Colon (tissue), 2 donors: ENCODE measurements around the gene VCL.
"Not testable (repeated sequence)": the region's sequence is repeated elsewhere in the genome, so short reads cannot be mapped to it uniquely, and the experiment has no call there.

ENCODE experiments used
- FAIRE-seq: peaks from 2 replicates; lab custom pipeline; 2012; peaks lifted over from hg19 to GRCh38; lab: Jason Lieb, UNC
- donor health status: control.
- donor health status: control.

Gene VCL

DNA sequence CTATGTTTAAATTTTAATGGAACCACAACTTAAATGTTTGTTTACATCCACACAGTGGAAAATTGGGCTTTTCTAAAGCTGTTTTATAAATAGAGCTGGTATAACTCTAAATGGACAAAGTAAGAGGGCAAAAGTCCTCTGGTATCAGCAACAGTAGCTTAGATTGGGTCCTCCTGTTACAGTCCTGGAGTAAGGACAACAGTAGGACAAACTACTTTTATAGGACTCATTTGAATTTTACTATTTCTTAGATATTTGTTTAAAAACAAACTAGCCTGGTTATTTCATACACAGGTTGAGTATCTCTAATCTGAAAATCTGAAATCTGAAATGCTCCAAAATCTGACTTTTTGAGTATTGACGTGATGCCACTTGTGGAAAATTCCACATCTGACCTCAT lies 8.4 kb downstream of the VCL start:
- no peak for FAIRE-seq

DNA sequence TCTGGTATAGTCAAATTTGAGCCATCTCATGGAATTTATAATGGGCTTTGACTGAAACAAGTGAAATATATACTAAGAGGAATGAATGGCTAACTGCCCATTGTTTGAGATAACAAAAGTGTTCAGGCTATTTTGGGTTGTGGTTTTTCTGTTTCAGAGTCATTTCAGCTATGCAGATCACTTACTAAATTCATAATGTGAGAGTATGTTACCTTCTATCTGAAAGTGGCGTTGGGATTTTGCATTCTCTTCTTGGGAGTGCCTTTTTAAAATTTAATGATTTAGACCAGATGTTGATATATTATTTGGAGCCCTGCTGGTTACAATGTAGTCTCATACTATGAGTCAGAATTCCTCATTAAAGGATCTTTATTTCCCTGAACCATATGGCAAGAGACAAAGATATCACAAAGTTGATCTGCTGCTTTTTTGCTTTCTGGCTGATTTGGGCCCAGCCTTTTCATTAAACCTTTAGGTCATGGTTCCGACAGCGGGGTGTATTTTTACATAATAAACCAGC lies 10.4 kb downstream of the VCL start:
- FAIRE-seq = no peak

DNA sequence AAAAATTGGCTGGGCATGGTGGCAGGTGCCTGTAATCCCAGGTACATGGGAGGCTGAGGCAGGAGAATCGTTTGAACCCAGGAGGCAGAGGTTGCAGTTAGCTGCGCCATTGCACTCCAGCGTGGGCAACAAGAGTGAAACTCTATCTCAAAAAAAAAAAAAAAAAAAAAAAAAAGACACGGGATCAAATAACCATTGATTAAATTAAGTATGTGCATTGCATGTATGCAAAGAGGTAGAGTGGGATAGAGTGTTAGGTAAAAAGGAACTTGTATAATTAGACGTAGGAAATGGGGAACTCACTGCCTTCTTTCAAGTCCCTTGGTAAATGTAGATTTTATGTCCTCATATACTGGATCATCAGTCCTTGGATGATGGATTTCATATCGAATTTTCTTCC lies 13.1 kb downstream of the VCL start:
- no peak for FAIRE-seq

DNA sequence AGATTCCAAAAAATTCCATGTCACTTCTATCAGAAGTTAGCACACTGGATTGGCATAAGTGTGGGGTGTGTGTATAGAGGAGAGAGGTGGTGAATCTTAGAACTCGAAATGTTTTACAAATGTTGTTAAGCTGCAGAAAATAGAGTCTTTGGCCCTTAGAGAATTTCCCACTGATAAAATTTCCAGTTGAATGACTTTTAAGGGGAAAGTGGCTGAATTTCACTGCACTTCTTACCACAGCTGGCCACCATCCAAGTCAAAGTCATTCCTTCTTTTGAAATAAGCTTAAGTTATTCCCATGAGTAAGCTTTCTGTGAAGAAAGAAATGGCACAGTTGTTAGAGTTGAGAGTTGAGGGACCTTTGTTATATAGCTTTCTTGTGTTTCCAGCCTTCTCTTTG lies 13.9 kb downstream of the VCL start:
- no peak for FAIRE-seq

DNA sequence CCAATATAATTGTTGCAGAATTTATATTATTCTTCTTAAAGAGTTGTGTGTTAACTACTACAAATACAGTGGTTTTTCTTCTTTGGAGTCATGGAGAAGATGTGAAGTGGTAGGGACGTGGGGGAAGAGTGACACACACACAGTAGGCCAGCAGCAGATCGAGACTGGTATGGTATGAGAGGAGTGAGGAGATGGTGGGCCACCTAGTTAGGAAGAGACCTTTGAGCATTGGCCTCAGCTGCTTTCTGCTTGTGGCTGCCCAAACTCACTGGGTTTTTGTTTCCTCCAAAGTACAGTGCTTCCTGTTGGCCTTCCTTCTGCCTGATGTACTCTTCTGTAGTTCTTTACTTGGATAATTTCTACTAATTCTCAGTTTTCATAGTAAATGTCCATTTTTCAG lies 14.6 kb downstream of the VCL start:
- FAIRE-seq = no peak

DNA sequence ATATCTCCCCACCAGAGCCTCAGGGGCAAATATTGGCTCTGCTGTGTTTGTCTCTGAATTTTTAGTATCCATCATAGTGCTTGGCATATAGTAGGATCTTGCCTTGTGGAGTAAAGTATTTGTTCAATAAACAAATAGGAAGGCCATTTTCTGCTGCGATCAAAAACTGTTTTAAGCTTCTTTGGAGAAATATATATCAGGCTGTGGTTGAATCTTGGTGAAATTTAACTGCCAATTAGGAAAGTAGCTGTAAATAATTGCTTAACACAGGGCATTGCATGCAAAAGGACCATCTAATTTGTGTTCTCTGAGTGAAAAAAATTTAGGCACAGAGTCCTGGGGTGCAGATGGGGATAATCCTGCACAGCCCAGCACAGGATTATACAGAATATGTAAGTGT lies 15.1 kb downstream of the VCL start:
- FAIRE-seq = no peak

DNA sequence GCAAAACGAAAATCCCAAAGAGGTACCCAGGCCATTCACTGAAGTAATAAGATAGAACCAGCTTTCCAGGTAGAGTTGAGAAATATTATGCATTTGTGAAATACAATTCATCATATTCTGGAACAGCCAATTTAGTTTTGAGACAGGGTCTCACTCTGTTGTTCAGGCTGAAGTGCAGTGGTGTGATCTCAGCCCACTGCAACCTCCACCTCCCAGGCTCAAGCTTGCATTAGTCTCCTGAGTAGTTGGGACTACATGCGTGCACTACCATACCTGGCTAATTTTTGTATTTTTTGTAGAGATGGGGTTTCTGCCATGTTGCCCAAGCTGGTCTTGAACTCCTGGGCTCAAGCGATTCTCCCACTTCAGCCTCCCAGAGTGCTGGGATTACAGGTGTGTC lies 16.7 kb downstream of the VCL start:
- not testable (repeated sequence) for FAIRE-seq

DNA sequence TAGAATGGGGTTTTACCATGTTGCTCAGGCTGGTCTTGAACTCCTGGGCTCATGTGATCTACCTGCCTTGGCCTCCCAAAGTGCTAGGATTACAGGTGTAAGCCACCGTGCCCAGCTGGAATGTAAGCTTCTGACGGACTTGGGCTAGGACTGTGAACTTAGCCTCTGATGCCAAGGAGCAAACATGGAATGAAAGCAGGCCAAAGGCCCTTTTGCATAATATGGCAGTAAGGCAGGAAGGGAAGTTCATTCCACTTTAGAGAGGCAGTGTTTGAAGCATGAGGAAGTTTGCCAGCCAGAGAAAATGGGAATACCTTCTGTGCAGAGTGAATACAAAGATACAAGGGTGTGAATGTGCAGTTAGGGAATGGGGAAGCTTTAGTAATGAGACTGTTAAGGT lies 20.3 kb downstream of the VCL start:
- no peak for FAIRE-seq

DNA sequence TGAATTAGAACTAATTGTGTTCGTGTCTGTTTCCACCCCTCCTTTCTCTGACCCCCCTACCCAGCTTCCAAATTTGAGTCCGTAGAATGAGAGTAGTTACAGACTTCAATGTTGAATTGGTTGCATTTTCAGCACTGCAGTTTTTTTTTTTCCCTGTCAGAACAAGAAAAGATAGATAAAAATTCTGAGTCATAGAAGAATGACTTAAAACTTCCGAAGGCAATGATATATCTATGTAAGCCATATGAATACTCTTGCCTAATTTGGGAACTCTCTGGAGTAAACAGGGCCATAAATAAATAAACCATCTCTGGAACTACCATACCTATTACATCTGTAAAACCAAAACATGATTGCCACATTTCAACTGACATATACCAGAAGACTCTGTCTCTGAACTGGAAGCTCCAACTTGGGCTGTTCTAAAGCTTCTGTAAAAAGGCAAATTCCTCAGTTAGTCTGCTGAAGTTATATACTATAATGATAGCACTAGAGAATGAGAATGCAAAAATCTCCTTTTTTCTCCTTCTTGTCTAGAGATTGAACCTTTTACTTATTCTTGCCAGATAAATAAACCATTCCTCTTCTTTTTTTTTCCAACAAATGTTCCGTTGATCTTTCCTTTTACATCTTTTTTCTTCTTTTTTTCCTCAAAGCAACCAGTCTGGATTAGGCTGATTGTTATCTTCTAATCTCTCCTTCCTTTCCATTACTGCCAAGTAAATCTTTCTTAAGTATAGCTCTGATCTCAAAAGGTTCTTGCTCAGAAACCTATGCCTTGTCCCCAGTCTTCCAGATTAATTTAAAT lies 23.5 kb downstream of the VCL start:
- no peak for FAIRE-seq

DNA sequence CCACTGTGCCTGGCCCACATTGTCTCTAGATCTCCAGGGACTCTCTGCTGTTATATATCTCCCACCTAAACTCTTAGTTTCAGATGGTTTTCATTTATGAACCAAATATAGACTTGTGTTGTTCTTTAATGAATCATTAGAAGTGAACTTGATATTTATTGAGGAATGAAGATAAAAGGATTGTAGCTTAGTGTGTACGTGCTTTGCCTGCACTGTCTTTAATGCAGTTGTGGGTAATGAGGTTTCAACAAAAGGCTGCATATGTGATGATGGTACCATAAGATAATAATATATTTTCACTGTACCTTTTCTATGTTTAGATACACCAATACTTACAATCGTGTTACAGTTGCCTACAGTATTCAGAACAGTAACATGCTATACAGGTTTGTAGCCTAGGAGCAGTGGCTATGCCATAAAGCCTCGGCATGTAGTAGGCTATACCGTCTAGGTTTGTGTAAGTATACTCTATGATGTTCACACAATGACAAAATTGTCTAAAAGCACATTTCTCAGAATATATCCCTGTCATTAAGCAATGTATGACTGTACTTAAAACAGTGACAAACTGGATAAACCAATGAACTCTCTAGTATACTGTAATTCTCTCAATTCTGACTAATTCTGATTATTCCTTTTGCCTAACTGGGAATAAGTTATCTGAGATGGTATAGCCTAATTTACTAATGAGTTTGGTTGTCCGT lies 25.2 kb downstream of the VCL start:
- FAIRE-seq = no peak

DNA sequence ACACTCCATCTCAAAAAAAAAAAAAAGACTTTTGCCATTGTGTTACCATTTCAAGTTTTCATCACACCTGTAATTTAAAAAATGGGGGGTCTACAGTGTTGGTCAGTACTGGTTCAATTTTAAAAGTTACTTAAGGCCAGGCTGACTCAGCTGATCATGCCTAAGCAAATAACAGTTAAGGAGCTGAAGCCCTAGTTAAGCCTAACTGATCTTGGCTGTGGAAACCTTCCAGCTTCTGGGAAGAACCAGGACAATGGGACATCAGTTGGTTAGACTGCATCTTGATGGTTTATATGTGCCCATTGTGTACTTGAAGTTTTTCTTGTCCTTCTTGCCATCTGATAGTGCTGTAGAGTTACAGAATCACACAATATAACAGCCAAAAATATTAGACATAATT lies 26.7 kb downstream of the VCL start:
- FAIRE-seq = no peak

DNA sequence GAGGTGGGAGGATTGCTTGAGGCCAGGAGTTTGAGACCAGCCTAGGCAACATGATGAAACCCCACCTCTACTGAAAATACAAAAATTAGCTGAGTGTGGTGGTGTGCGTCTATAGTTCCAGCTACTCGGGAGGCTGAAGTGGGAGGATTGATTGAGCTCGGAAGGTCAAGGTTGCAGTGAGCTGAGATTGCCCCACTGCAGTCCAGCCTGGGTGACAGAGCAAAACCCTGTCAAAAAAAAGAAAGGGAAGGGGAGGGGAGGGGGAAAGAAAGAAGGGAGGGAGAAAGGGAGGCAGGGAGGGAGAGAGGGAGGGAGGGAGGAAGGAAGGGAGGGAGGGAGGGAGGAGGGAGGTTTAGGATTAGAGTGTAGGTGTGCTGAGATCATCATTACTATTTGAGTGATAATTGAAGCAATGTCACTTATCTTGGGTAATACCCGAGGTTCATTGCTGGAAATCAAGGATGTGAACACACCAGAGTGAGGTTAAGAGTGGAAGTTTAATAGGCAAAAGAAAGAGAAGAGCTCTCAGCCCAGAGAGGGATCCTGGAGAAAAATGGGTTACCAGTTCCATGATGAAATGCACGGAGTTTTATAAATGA lies 27.6 kb downstream of the VCL start:
- no peak for FAIRE-seq

DNA sequence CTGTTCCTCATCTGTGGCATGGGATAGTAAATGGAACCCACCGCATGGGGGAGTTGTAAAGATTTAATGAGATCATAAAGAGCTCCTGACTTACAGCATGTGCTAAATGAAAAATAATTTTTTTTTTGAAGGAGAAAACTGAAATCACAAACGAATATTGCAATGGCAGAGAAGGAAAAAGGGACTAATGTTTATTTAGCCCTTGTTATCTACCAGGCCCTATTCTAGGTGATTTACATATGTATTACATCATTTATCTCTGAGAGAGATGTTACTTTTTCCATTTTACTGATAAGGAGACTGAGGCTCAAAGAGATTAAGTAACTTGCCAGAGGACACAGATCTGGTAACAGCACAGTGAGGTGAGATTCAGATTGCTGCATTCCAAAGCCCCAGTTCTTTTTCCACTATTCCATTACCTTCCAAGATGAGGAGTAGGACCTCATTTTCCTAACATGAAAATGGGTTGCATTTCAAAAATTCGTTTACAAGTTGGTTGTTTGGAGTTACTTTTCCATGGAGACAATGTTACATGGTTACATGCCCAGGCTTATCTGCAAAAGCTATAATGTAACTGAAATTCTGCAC lies 28.6 kb downstream of the VCL start:
- FAIRE-seq = no peak

DNA sequence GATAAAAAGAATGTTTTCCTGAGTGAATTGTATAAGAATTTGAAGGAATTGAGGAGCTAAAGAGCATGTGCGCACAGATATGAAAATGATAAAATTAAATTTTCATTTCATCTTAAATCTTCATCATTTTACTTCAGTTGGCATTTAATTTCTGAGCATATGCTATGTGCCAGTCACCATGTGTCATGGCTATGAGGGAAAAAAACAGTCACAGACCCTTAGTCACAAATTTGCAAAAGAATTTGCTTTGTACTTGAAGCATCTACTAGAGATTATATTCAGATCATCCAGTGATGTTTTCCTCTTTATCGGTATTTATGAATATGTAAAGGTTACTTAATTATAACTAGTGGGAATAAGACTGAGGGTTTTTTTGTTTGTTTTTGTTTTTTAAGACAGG lies 29.8 kb downstream of the VCL start:
- FAIRE-seq = no peak

DNA sequence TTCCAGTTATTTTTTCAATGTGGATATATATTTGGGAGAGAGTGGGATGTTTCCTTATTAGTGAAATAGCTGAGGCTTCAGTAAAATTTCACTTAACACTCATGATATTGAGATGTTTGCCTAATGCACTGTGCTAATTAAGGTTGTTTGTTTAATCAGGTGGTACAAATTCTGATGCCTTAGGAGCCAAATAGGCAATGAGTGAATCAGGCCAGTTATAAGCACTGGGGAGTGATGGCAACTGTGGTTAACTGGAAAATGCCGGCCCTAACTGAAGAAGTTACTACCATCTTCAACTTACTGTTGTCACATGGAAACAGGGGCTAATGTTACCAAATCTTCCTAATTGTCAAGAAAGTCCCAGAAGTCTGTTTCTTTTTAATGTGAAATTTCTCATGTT lies 32.0 kb downstream of the VCL start:
- no peak for FAIRE-seq

DNA sequence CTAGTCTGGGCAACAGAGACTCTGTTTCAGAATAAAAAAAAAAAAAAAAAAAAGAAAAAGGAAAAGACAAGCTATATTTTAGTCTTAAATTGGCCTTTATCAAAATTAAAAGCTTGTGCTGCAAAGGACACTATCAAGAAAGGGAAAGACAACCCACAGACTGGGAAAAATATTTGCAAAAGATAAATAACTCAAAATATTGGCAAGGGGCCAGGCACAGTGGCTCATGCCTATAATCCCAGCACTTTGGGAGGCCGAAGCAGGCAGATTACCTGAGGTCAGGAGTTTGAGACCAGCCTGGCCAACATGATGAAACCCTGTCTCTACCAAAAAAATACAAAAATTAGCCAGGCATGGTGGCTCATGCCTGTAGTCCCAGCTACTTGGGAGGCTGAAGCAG lies 34.3 kb downstream of the VCL start:
- FAIRE-seq = not testable (repeated sequence)

DNA sequence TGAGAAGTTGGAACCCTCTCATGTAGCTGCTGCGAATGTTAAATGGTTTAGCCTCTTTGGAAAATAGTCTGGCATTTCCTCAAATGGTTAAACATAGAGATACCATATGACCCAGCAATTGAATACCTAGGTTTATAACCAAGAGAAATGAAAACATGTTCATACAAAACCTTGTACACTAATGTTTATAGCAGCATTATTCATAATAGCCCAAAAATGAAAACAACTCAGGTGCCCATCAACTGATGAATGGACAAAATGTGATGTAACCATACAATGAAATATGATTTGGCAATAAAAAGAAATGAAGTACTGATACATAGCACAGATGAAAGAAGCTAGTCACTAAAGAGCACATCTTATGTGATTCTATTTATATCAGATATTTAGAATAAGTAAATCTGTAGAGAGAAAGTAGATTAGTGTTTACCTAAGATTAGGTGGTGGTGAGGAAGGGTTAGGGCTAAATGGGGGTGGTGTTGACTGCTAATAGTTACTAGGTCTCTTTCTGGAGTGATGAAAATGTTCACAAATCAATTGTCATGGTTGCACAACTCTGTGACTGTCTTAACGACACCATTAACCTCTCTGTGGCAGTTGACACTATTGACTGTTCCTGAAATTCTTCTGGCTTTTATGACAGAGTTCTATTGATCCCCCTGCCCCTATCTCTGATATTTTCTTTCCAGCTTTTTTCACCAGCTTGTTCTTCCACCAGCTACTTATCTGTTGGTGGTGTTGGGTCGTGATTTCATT lies 35.2 kb downstream of the VCL start:
- no peak for FAIRE-seq

DNA sequence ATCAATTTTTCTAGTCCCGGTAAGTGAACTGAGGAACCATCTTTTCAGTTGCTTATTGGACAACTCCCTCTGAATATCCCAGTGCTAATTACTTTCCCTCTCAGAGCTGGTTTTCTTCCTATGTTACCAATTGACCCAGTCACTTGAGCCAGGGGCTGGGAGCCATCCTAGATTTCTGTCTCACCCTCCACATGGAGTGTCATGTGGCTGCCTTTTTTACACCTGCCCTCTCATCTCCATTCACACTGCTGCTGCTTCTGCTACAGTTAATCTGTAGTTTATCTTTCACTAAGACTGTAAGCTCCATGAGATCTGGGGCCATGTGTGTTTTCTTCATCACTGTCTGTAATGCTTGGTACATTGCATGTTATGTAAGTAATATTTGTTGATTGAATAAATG lies 35.8 kb downstream of the VCL start:
- no peak for FAIRE-seq

DNA sequence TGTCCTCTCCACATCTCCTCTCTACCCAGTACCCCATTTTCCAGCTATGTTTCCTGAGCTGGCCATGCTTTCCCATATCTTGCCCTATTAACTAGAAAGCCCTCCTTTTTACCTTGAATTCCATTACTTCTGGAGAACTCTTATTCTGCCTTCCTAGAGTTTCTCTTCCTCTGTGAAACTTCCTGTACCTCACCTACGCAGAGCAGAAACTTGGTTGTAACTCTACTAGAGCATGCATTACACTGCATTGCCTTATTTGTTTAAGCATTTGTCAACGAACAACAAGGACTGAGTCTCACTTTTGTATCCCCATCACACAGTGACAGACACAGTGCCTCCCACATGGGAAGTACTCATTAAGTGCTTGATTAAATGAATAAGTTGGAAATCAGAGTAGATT lies 36.4 kb downstream of the VCL start:
- FAIRE-seq = no peak

DNA sequence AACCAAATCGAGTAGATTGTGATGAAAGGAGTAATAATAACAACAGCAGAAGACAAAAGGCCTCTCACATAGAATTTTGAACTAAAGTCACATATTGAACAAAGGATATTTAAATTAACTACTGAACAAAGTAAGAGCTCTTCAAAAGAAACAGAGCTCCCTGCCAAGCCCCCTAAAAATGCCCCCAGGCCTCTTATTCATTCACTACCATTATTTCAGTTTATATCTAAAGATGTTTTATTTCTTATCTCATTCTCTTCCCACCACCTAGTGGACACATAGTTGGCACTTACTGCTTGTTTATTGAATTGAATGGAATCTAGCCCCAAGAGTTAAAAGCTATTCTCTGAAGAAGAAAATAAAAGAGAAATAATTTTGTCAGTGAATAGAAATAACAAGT lies 37.4 kb downstream of the VCL start:
- FAIRE-seq = no peak

DNA sequence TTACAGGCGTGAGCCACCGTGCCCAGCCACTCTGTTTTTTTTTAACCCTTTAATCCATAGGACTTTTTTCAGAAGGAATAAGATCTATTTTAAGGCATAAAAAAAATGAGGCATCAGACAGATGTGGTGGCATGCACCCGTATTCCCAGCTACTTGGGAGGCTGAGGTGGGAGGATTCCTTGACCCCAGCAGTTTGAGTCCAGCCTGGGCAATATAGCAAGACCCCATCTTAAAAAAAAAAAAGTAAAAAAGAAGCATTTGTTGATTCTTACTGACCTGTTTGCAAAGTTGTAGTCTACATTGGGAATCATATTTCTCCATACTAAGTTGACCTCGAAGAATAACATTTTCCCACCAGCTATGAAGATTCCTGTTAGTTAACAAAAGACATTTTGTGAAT lies 38.6 kb downstream of the VCL start:
- FAIRE-seq = no peak

DNA sequence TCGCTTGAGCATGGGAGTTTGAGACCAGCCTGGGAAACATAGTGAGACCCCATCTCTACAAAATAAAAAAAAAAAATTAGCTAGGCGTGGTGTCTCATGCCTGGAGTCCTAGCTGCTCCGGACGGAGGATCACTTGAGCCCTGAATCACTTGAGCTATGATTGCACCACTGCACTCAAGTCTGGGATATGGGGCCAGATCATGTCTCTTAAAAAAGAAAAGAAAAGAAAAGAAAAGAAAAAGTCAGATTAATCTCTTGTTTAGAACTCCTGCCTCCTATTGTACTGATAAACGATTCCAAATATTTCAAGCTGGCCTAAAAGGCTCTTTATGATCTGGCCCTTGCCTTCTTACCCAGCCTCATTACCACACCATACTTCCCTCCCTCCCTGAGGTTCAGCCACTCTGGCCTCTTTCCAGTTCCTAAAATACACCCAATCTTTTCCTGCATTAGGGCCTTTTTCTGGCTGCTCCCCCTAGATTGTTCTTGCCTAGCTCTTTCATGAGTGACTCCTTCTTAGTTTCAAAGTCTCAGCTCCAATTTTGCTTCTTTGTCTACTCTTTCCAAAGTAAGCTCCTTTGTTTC lies 41.7 kb downstream of the VCL start:
- no peak for FAIRE-seq
